Peyer's patch (tissue), 4 donors: ENCODE measurements around the gene SMIM1.

Experiments
- POLR2A ChIP-seq, 2 donors: fragments of 450-650 bp; IDR thresholded peaks; one replicate each; pipeline ENCODE4 v1.5.1; 2017; ENCODE audit warnings: antibody characterized with exemption in 2 of 2, mild to moderate bottlenecking in 2 of 2, moderate library complexity in 2 of 2
- TF ChIP-seq, protein P1 (sequence below), 6 experiments: fragments of 450-650 bp in 4 of 6; fragments of 200-600 bp in 2 of 6; sonication (generic) in 1 of 6; IDR thresholded peaks; one replicate each; pipeline ENCODE4 v1.5.1; 2017 to 2019; ENCODE audit warnings: antibody characterized with exemption in 6 of 6, mild to moderate bottlenecking in 3 of 6, moderate library complexity in 1 of 6

DNA sequence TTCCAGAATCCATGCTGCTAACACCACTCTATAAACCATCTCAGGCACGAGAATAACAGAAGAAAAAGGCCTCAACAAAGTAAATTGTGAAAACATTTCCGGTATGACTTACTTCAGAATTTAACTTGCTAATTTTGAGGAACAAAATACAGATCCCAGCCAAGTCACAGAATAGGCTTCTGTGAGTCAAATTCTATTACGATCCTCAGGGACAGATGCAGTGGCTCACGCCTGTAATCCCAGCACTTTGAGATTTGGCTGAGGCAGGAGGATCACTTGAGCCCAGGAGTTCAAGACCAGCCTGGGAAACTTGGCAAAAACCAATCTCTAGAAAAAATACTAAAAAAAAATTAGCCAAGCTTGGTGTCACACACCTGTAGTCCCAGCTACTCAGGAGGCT lies 29.1 kb upstream of the SMIM1 start:
- TF ChIP-seq, protein P1, sequence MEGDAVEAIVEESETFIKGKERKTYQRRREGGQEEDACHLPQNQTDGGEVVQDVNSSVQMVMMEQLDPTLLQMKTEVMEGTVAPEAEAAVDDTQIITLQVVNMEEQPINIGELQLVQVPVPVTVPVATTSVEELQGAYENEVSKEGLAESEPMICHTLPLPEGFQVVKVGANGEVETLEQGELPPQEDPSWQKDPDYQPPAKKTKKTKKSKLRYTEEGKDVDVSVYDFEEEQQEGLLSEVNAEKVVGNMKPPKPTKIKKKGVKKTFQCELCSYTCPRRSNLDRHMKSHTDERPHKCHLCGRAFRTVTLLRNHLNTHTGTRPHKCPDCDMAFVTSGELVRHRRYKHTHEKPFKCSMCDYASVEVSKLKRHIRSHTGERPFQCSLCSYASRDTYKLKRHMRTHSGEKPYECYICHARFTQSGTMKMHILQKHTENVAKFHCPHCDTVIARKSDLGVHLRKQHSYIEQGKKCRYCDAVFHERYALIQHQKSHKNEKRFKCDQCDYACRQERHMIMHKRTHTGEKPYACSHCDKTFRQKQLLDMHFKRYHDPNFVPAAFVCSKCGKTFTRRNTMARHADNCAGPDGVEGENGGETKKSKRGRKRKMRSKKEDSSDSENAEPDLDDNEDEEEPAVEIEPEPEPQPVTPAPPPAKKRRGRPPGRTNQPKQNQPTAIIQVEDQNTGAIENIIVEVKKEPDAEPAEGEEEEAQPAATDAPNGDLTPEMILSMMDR (IDR thresholded peaks at IDR 0.05): no peak
- no peak for TF ChIP-seq POLR2A (IDR thresholded peaks at IDR 0.05)
